GM18499 (cell line): ENCODE measurements around the gene PCK1.

Source experiments
- ATAC-seq: cut with Tn5 transposase; IDR thresholded peaks from one replicate; pipeline ENCODE4 v1.9.1; 2021; ENCODE audit warnings: moderate number of reproducible peaks; ENCODE audit not compliant: insufficient read depth, unreplicated experiment

The PCK1 gene

GRCh38 chr20:57536120-57536708 is 24.7 kb upstream of the PCK1 start:
- ATAC-seq, result no peak

DNA sequence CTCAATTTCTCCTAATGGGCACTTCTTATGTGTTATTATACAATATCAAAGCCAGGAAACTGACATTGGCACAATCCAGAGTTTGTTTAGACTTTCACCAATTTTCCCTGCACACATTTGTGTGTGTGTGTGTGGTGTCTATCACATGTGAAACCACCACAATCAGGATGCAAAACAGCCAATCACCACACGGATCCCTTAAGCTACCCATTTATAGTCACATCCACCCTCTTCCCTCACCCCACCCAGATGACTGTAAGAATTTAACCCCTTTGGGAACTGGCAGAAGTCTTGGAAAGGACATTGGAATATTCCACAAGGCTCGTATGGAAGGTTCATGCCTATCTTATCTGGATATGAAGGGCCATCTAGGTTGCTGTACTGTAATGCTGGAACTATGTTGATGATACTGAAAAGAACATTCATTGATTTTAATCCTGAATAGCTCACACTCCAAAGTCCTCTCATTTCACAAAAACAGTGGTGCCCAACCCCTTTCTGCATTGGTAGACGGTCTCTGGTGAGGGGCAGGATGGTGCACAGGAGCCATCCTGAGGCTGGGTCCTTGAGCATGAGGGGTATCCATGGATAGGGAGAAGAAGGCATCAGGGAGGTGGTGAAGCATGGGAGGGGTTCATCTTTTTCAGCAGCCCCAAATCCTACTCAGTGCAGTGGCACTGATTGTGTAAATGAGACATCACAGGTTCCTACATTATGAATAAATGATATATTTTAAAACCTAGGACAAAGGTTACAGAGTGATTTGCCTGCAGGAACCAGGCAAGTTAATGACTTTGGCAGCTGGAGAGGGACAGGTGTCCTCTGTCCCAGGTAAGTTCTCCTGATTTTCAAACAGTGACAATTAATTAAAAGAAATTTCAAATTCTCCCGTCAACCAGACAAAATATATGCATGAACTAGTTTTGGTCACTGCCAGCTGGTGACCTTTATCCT is 23.9 kb upstream of the PCK1 start:
- ATAC-seq, result no peak

GRCh38 chr20:57537822-57538221 is 23.1 kb upstream of the PCK1 start:
- no peak for ATAC-seq

DNA sequence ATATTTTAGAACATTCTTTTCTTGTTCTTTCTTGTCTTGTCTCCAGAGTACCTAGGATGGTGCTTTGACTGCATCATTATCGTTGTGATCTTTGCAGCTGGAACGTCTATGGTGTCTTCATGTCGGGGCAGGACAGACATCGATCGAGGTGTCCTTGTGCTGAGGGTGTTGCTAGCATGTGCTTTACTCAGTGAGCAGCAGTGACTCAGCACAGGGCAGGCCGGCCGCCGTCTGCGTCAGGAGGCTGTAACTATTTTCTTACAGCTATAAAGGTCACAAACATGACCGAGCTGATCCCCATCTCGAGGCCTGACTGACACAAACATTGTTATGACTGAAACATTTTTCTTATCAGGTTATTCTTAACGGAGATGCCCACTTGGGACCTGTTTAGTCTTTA is 21.0 kb upstream of the PCK1 start:
- no peak for ATAC-seq

- ATAC-seq, result no peak
These were observed 19.9 kb upstream of the PCK1 start for GRCh38 chr20:57540890-57541580.

- no peak for ATAC-seq
These were observed 17.2 kb upstream of the PCK1 start for GRCh38 chr20:57543754-57544153.

DNA sequence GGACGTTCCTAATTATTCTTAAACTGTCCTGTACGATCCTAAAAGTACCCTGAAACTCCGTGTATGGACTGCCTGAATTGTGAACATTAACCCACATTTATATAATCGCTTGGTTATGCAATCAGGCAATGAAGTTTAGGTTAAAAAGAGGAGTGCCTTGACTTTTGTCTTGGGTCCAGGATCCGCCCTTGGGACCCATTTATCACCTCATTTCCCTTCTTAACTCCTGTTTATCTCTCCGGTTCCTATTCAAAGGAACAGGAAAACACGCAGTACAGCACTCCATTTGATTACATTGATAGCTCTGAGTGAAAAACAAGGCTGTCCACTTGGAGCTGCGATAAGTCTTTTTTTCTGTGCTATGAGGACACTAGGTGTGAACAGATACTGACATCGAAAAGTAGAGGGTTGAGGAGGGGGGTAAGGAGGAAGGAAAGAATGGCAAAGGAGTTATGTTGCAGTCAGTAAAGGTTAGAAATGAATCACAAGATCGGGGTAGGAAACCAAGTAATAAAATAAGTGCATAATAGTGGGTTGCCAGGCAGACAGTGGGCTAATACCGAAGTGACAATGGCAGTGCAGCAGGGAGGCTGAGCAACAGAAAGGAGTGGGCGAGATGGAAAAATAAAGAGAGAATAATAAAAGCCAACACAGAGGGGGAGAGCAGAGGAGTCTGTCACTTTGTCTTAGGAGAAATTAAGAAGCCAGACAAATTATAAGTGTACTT is 15.9 kb upstream of the PCK1 start:
- ATAC-seq, result no peak

GRCh38 chr20:57545927-57546662 is 14.8 kb upstream of the PCK1 start:
- no peak for ATAC-seq

DNA sequence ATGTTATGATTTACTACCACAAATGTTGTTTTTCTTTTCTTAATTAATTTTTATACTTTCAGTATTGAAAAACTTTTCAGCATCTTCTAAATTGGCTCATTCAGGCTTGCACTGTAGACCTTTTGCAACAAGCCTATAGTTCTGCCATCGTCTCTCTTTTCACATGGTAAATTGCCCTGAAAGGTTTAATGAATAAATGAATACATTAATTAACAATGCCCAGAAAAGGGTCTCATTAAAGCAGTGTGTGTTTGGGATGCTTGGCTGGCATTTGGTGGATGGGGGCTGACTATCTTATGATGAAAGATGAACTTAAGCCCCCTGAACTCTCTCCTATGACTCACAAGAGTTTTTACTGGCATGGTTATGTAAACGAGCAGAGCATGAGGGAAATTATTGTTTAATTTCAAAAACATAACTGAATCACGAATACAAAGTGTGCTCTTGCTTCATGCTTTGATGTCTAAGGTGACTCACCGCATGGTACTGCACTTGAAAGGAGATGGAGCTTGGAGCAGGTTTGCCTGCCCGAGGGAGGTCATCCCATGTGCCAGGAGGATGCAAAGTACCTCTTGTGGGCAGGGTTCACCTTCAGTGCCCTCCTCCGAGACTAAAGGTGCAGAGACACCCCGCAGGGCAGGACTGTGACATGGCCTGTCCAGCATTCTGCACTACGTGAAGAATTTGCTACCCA is 13.8 kb upstream of the PCK1 start:
- ATAC-seq, result no peak

GRCh38 chr20:57548177-57549058 is 12.5 kb upstream of the PCK1 start:
- ATAC-seq, result no peak

DNA sequence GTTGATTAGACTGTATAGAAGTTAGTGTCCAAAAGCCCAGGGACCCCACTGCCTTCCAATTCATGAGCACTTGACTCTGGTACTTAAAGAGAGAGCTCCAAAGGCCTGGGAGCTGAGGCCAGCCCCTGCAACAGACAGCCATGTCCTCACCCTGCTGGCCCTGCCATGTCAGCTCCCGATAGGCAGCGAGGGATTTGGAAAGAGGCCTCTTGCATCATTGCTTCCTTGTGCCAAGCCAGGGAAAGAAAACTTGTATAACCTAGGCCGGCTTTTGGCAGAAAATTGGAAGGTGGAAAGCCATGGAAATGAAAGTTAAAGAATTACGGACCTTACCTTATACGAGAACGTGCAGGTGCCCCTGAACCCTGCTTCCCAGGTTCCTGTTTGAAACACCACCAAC is 8.4 kb upstream of the PCK1 start:
- no peak for ATAC-seq

DNA sequence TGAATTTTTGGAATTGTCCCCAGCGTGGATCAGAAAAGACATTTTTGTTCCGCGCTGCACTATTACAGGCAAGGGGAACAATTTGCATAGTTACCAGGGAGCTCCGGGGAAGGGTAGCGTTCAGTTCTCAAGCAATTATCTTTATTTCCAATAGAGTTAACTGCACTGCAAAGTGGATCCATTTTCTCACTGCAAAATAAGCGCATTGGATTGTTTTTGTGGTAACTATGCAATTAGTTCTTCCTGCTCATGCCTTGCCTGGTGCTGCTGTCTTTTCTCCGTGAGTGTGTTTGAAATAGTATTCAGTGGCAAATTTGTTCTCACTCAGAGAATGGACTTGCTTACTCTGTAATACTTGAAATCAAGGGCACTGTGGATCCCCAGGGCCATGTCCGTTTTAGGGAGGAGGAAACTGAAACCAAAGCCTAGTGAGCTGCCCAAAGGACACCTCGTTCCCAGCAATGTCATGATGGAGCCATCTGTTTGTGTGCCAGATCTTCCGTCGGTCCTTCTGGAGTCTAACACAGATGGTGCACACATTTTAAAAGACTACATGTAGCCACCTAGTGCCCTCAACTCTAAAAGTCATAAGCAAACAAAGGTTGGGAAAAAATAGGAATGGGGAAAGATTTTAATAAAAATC is 7.4 kb upstream of the PCK1 start:
- no peak for ATAC-seq

GRCh38 chr20:57555457-57556184 is 5.3 kb upstream of the PCK1 start:
- ATAC-seq, result no peak

- ATAC-seq, result no peak
These were observed 4.0 kb upstream of the PCK1 start for GRCh38 chr20:57556980-57557274.

- ATAC-seq, result no peak
These were observed 2.8 kb upstream of the PCK1 start for GRCh38 chr20:57557926-57558613.

DNA sequence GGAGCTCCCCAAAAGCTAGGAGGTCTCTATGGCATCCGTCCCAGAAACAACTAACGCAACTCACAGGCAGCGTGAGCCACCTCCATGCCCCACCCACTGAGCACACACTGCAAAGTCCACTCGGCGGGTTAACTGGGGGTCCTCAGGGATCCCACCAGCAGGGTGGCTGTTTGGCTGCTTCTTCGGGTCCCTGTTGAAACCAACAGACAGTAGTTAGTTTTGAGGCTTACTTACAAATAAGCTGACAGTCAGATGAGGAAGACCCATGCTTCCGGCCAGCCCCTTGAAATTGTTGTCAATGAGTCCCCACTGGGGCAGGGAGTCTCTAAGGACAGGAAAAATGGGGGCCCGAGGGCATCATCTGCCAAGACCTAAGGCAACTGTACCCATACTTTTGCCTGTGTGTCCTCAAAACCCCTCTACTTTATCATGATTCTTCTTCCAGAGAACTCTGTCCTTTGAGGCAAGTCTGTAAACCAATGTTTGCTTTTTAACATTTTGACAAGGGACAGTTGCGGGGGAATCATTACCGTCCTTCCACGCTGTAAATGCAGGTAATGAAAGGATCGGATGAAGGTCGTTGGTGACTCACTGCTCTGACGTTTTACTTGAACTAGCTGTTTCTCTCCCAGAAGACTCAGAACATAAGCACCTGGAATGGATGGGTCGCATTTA is 2.2 kb upstream of the PCK1 start:
- ATAC-seq, result no peak
